ENCODE results near the gene FAM221B.
A peak's percentile ranks its signal among the peaks of the same experiment; 100 is the strongest.

Gene FAM221B

GRCh38 chr9:35828716-35829083 lies at the start of gene FAM221B:
FAM221B (minus strand) TSS chr9:35828732; CDS start chr9:35826161, 2,571 bp downstream.
- no peak for DNase-seq (ENCODE audit: low read depth, low spot score)

DNA sequence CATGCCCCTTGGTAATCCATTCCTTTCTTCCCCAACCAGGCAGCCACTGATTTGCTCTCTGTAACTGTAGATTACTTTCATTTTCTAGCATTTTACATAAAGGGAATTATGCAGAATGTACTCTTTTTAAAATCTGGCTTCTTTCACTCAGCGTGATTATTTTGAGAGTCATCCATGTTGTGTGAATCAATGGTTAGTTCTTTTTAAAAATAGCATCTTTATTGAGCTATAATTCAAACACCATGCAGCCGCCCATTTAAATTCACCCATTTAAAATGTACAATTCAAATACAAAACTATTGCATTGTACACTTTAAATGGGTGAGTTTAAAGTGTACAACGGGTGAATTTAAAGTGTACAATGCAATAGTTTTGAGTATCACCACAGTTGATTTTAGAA lies 44.0 kb upstream of the FAM221B start:
- no peak for DNase-seq (ENCODE audit: low read depth, low spot score)

GRCh38 chr9:35871545-35871944 lies 43.0 kb upstream of the FAM221B start:
- peak; percentile 46 for DNase-seq (ENCODE audit: low read depth, low spot score)

- DNase-seq (ENCODE audit: low read depth, low spot score), result no peak
Observed at GRCh38 chr9:35870351-35870923, 41.9 kb upstream of the FAM221B start, which contains the start of gene OR13J1. OR13J1 (minus strand) TSS chr9:35870401; CDS start chr9:35870401, 0 bp downstream.

DNA sequence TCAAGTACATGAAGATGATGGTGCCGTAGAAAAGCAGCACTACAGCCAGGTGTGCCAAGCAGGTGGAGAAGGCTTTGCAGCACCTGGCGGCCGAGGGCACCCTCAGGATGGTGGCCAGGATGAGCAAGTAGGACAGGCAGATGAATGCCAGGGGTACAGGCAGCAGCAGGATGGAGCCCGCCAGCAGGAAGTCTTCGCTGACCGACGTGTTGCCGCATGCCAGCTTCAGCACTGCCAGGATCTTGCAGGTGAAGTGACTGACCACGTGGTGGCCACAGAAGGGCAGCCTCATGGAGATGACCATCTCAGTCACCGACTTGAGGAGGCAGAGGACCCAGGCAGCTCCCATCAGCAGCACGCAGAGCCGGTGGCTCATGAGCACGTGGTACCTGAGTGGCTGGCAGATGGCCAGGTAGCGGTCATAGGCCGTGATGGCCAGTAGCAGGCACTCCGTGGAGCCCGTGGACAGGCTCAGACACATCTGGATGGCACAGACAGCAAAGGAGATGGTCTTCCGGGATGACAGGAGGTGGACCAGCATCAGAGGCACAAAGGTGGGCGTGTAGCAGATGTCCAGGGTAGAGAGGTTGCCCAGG lies 41.2 kb upstream of the FAM221B start:
- no peak for DNase-seq (ENCODE audit: low read depth, low spot score)

DNA sequence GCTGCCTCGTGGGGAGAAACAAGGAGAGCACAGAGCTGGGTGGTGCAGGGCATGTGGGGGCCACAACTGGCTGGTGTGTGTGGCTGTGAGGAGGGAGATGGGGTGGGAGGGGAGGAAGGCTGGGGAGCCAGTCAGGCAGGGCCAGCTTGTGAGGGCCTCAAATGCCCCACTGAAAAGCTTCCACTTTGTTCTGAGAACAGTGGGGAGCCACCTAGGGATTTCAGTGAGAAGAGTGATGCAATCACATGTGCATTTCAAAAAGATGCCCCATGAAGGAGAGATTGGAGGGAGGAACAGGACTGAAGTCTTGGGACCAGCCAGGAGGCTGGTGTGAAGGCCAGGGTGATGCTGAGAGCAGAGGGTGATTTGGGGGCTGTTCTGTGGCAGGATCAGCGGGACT lies 40.4 kb upstream of the FAM221B start:
- DNase-seq (ENCODE audit: low read depth, low spot score), result no peak

DNA sequence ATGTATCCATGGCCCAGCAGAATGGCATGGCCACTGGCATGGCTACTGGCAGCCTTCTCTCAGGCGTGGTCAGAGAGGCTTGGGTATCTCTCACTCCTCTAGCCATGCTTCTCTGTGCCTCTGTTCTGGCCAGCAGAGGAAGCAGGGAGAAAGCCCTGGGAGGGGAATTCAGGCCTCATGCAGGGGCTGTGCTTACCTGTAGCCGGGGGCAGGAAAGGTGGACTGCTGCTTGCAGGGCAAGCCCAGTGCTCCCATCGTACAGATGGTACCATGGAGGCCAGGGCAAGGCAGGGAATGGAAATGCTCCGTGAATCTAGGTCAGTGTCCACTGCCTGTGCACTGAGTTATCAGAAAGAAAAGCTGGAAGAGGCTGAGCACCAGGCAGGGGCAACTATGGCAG lies 39.0 kb upstream of the FAM221B start:
- DNase-seq (ENCODE audit: low read depth, low spot score), result no peak

- no peak for DNase-seq (ENCODE audit: low read depth, low spot score)
Observed at GRCh38 chr9:35864695-35865255, 36.2 kb upstream of the FAM221B start.

- DNase-seq (ENCODE audit: low read depth, low spot score), result no peak
Observed at GRCh38 chr9:35863583-35863982, 35.1 kb upstream of the FAM221B start.

GRCh38 chr9:35862328-35862727 lies 33.8 kb upstream of the FAM221B start:
- DNase-seq (ENCODE audit: low read depth, low spot score), result no peak

DNA sequence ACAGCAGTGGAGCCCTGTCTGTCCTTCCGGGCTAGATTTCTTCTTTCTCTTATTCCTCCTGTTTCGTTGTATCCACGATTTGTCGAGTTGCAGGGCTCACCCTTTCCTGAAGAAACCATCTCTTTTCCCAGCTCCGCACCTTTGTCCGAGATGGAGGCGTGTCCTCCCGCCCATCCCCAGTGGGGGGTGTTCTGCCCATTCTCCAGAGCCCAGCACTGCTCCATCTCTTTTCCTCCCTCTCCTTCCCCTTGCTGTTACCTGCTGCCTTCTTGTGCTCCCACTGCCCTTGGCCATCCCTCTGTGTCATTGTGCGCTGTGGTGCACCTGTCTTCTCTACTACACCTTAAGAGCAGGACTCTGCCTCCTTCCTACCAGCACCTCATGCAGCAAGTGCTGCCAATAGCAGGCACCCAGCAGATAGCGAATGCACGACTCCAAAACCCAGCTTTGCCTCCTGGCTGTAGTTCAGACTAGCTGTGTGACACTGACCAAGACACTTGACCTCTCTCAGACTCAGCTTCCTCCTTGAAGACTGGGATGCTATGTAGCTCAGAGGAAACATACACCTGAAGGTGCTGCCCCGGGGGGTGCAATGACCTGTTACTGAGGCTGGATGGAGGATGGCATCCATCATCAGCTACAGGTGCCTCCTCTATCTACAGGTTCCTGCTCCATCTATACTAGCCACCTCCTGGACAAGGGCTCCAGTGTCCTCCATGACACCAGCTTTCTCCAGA lies 32.8 kb upstream of the FAM221B start:
- DNase-seq (ENCODE audit: low read depth, low spot score), result no peak

GRCh38 chr9:35859990-35860339 lies 31.4 kb upstream of the FAM221B start:
- DNase-seq (ENCODE audit: low read depth, low spot score), result no peak

DNA sequence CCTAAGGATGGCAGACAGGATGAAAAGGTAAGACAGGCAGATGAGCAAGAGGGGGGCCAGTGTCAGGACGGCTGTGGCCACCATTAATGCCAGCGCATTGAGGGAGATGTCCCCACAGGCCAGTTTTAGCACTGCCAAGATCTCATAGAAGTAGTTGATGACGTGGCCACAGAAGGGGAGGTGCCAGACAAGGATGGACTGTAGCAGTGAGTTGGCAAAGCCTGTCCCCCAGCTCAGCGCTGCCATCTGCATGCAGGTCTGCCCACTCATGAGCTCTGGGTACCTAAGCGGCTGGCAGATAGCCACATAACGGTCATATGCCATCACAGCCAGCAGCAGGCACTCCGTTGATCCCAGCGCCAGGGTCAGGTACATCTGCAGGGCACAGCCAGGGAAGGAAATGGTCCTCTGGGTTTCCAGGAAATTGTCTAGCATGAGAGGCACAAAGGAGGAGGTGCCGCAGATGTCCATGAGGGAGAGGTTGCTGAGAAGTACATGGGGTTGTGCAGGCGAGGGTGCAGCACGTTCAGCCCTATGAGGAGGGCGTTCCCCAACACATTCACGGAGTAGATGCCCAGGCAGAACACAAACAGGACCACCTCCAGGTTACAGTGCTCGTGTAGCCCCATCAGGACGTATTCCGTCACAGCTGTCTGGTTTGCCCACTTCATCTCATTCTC lies 30.9 kb upstream of the FAM221B start:
- DNase-seq (ENCODE audit: low read depth, low spot score), result peak; percentile 26

DNA sequence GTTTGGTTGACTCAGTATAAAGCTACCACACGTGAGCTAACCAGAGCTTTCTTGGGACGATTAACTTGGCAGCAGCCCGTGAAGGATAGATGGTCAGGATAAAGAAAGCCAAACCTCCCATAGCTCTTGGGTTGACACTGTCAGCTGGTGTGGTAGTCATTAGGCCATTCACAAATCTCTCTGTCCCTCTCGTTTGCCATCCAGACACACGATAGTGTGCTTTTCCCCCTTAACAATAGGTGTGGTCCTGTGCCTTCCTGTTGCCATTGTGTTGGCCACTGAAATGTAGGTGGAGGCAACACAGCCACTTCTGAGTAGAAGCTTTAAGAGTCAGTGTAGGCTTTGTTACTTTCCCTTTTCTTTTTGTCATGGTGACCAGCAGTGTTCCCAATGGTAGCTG lies 29.9 kb upstream of the FAM221B start:
- DNase-seq (ENCODE audit: low read depth, low spot score), result no peak

DNA sequence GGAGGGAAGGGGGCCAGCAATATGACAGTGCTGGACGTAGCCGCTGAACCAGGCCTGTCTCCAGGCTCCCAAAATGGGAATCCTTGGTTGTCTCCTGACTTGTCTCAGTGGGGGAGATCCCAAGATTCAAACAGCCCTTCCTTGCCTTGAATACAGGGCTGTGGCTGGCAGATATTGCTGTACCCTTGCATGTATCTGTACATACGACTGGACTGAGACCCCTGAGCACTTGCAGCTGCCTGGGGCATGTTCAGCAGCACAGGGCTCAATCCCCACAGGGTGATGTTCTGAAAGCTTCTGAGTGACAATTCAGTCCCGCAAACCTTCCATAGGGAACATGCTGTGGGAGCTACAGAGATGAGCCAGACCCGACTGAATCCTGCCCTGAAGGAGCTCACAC lies 28.4 kb upstream of the FAM221B start:
- DNase-seq (ENCODE audit: low read depth, low spot score), result no peak

- DNase-seq (ENCODE audit: low read depth, low spot score), result no peak
Observed at GRCh38 chr9:35856206-35856605, 27.7 kb upstream of the FAM221B start.

- DNase-seq (ENCODE audit: low read depth, low spot score), result no peak
Observed at GRCh38 chr9:35854091-35854762, 25.7 kb upstream of the FAM221B start.

DNA sequence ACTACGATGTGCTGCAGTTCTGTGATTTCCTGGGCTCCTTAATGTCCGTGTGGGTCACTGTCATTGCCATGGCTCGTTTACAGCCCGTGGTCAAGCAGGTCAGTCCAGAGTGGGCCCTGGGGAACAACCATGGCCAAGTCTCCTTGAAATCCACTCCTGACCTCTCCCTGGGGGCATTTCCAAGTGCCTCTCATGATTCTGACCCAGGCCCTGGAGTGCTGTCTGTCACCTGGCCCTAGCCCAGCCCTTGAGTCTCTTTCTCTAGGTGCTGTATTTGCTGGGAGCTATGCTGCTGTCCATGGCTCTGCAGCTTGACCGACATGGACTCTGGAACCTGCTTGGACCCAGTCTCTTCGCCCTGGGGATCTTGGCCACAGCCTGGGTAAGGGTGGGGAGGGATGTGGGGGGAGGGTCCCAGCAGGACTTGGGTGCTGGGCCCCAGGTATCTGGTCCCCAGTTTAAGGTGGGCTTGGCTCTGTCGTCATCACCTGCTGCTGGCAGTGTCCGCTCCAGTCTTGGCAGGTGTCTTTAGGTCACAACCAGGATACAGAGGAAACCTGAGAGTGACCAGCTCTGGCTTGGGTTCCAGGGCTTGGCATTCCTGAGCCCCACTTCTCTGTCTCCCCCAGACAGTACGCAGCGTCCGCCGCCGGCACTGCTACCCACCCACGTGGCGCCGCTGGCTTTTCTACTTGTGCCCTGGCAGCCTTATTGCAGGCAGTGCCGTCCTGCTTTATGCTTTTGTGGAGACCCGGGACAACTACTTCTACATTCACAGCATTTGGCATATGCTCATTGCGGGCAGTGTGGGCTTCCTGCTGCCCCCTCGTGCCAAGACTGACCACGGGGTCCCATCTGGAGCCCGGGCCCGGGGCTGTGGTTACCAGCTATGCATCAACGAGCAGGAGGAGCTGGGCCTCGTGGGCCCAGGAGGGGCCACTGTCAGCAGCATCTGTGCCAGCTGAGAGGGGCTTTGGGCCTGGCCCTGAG lies 24.6 kb upstream of the FAM221B start:
- DNase-seq (ENCODE audit: low read depth, low spot score), result no peak

GRCh38 chr9:35852267-35852815 lies 23.8 kb upstream of the FAM221B start:
- no peak for DNase-seq (ENCODE audit: low read depth, low spot score)
